Measurements from ENCODE around the gene CLEC16A. TPM values are rescaled to one million over a fixed set of nuclear protein-coding genes. Genes with fewer than 3 reads are reported as not detected.

Gene CLEC16A
- total and polyA plus RNA-seq, 2 experiments from 2014 or later: 17.5 to 26.8 TPM

DNA sequence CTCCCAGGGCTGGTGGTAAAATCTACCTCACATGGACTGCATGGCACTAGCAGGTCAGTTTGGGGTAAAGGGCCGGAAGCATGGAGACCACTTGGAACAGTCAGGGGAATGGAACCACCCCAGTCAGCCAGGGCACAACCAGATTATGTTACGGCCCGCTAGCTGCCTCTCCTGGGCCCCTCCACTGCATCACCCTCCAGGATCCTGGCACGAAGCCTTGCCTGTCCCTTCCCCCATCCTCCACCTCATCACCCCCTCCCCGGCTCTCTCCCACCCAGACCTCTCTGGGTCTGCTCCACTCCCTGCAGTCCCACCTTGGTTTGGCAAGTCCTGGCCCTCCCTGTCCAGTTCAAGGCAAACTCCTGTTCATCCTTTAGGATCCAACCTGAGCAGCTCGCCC, 91.7 kb downstream of the CLEC16A start:
- H3K27ac ChIP-seq: no peak overlapping the region
- TF ChIP-seq, protein P1, sequence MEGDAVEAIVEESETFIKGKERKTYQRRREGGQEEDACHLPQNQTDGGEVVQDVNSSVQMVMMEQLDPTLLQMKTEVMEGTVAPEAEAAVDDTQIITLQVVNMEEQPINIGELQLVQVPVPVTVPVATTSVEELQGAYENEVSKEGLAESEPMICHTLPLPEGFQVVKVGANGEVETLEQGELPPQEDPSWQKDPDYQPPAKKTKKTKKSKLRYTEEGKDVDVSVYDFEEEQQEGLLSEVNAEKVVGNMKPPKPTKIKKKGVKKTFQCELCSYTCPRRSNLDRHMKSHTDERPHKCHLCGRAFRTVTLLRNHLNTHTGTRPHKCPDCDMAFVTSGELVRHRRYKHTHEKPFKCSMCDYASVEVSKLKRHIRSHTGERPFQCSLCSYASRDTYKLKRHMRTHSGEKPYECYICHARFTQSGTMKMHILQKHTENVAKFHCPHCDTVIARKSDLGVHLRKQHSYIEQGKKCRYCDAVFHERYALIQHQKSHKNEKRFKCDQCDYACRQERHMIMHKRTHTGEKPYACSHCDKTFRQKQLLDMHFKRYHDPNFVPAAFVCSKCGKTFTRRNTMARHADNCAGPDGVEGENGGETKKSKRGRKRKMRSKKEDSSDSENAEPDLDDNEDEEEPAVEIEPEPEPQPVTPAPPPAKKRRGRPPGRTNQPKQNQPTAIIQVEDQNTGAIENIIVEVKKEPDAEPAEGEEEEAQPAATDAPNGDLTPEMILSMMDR (IDR thresholded peaks at IDR 0.05; ENCODE audit: low read depth, low read length): no peak
- no peak overlapping the region for H3K4me3 ChIP-seq
- DNase-seq (ENCODE audit: low read depth in 1 of 2, low spot score in 1 of 2): no peak
- no peaks in the 10 kb centered on the region for H3K27me3 ChIP-seq
- no peaks in the 10 kb centered on the region for H3K9me3 ChIP-seq (ENCODE audit: low read depth)
- peaks cover 37% of the 10 kb centered on the region for H3K4me1 ChIP-seq (ENCODE audit: low read depth)
- H3K36me3 ChIP-seq: no peaks in the 10 kb centered on the region

DNA sequence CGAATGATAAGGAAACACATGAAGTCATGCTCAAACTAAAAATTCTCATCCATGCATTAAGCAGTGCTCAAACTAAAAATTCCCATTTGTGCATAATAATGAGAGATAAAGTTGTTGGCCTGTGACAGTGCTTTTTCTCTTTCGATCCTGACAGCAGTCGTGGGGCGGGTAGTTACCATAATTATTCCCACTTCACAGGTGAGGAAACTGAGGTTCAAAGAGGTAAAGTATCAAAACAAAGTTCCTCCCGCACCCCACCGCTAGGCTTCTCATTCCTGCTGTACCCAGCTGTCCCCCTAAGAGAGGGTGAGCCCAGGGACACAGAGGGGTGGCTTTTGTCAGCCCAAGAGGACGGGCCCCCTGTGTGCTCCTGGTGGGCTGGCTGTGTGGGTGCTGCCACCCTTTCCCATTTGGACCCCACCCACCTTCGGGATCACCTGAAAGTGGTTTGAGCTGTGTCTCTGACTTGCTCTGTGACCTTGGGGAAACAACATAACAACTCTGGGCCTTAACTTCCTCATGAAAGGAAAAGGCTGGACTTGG, 92.6 kb downstream of the CLEC16A start:
- no peaks in the 10 kb centered on the region for H3K36me3 ChIP-seq
- peaks cover 36% of the 10 kb centered on the region for H3K4me1 ChIP-seq (ENCODE audit: low read depth)
- TF ChIP-seq, protein P1 (IDR thresholded peaks at IDR 0.05; ENCODE audit: low read depth, low read length): no peak
- no peak for DNase-seq (ENCODE audit: low read depth in 1 of 2, low spot score in 1 of 2)
- H3K4me3 ChIP-seq: no peak overlapping the region
- H3K27me3 ChIP-seq: no peaks in the 10 kb centered on the region
- H3K27ac ChIP-seq: no peak overlapping the region
- no peaks in the 10 kb centered on the region for H3K9me3 ChIP-seq (ENCODE audit: low read depth)

DNA sequence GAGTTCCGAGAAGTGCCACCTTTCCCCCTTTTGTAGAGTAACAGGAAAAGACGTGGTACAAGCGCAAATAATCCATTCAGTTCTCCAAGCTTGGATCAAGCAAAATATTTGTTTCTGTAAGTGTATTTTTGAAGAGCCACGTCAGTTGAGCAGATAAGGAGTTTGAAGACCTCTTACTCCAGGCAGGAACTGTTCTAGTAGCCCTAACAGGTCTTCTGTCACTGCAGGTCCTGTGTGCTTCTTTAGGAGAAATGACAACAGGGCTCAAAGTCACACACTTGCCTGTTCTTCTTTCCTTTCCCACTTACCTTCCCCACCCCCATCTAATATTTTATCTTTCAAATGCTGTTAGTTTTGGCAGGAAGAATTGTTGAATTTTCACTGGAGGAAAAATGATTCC, 93.9 kb downstream of the CLEC16A start:
- no peak for DNase-seq (ENCODE audit: low read depth in 1 of 2, low spot score in 1 of 2)
- H3K9me3 ChIP-seq (ENCODE audit: low read depth): no peaks in the 10 kb centered on the region
- H3K4me3 ChIP-seq: no peak overlapping the region
- TF ChIP-seq, protein P1 (IDR thresholded peaks at IDR 0.05; ENCODE audit: low read depth, low read length): no peak
- H3K36me3 ChIP-seq: peaks cover 4% of the 10 kb centered on the region
- H3K27me3 ChIP-seq: no peaks in the 10 kb centered on the region
- peaks cover 22% of the 10 kb centered on the region for H3K4me1 ChIP-seq (ENCODE audit: low read depth)
- no peak overlapping the region for H3K27ac ChIP-seq

DNA sequence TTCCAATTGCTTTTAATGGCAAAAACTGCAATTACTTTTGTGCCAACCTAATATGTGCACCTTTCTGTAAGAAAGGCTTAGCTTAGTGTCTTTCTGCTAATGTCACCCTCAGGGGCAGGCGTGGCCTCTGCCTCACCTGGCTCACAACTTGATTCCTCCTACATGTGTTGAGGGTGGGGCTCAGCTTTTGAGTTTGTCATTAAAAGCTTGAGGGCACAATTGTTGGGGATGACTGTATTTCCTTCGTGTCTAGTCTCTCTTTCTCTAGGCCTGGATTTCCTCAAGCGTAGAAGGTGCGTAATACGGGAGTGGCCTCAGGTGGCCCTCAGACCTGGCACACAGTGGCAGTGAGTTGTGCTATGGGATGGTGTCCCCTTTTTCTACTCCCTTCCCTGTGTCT, 94.4 kb downstream of the CLEC16A start:
- TF ChIP-seq, protein P1 (IDR thresholded peaks at IDR 0.05; ENCODE audit: low read depth, low read length): no peak
- H3K27ac ChIP-seq: no peak overlapping the region

DNA sequence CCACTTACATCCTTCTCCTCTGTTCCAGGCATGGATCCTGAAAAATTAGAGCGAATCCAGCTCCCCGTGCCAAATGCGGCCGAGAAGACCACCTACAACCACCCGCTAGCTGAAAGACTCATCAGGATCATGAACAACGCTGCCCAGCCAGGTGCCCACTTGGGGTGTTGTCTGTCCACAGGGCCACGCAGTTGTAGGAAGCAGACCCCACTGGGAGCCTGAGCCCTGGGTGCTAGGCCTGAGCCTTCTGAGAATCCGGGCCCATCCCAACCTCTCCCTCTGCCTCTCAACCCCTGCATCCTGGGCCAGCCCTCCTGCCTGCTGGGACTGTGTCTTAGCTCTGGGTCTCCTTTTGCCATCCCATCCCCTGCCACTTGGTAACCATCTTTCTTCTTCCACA, 95.4 kb downstream of the CLEC16A start:
- no peaks in the 10 kb centered on the region for H3K9me3 ChIP-seq (ENCODE audit: low read depth)
- no peak for DNase-seq (ENCODE audit: low read depth in 1 of 2, low spot score in 1 of 2)

More for the DNA sequence above, 94.4 kb downstream of the CLEC16A start:
- DNase-seq (ENCODE audit: low read depth in 1 of 2, low spot score in 1 of 2): no peak
- Histone ChIP-seq H3K4me3 (no peak overlapping the region), H3K4me1 (ENCODE audit: low read depth) (peaks cover 20% of the 10 kb centered on the region), H3K36me3 (peaks cover 4% of the 10 kb centered on the region), H3K27me3 (no peaks in the 10 kb centered on the region), H3K9me3 (ENCODE audit: low read depth) (no peaks in the 10 kb centered on the region)

More for the DNA sequence above, 95.4 kb downstream of the CLEC16A start:
- H3K36me3 ChIP-seq: peaks cover 4% of the 10 kb centered on the region
- H3K27me3 ChIP-seq: no peaks in the 10 kb centered on the region
- TF ChIP-seq, protein P1 (IDR thresholded peaks at IDR 0.05; ENCODE audit: low read depth, low read length): no peak
- H3K4me1 ChIP-seq (ENCODE audit: low read depth): peaks cover 14% of the 10 kb centered on the region
- no peak overlapping the region for H3K4me3 ChIP-seq
- H3K27ac ChIP-seq: no peak overlapping the region

All from cardiac muscle cell (in vitro differentiated cells and primary cell).